Spleen (tissue), 11 donors: ENCODE data around the gene SAXO2. TPM values are rescaled to one million over a fixed set of nuclear protein-coding genes. Genes with fewer than 3 reads are reported as not detected.
A peak's percentile ranks its signal among the peaks of the same experiment; 100 is the strongest.
"Not testable (repeated sequence)": the region's sequence is repeated elsewhere in the genome, so short reads cannot be mapped to it uniquely, and the experiment has no call there.

Source experiments
- DNase-seq: peaks from one replicate; pipeline ENCODE4 v3.0.0-alpha.2; 2020
- H3K27ac ChIP-seq, 8 donors: fragments of 200-600 bp; sonication (generic) in 7 of 8; 1 replicate in 4 of 8; 2 replicates in 4 of 8; pipeline versions ENCODE4 v1.5.0 to v1.8.0; 2016 to 2021; ENCODE audit warnings: inconsistent platforms in 4 of 8, mild to moderate bottlenecking in 4 of 8, moderate library complexity in 1 of 8
- H3K27me3 ChIP-seq, 7 donors: fragments of 200-600 bp; sonication (generic) in 6 of 7; replicated peaks in 1 of 7; 1 replicate in 4 of 7; 2 replicates in 3 of 7; pipeline versions ENCODE4 v1.5.0 to v1.8.0; 2016 to 2021; ENCODE audit warnings: inconsistent platforms in 3 of 7, mild to moderate bottlenecking in 1 of 7
- H3K36me3 ChIP-seq, 6 donors: fragments of 200-600 bp; sonication (generic) in 5 of 6; 1 replicate in 4 of 6; 2 replicates in 2 of 6; pipeline versions ENCODE4 v1.5.0 to v1.8.0; 2016 to 2021; ENCODE audit warnings: inconsistent platforms in 2 of 6
- H3K4me1 ChIP-seq, 6 donors: fragments of 200-600 bp; sonication (generic) in 5 of 6; 1 replicate in 3 of 6; 2 replicates in 3 of 6; pipeline versions ENCODE4 v1.5.0 to v1.8.0; 2016 to 2021; ENCODE audit warnings: inconsistent platforms in 3 of 6
- H3K4me3 ChIP-seq, 8 donors: fragments of 200-600 bp; sonication (generic) in 7 of 8; 1 replicate in 4 of 8; 2 replicates in 4 of 8; pipeline versions ENCODE4 v1.5.0 to v1.8.0; 2016 to 2021; ENCODE audit warnings: inconsistent platforms in 4 of 8, mild to moderate bottlenecking in 4 of 8, moderate library complexity in 2 of 8
- H3K9me3 ChIP-seq, 8 donors: fragments of 200-600 bp; sonication (generic) in 7 of 8; 1 replicate in 4 of 8; 2 replicates in 4 of 8; pipeline versions ENCODE4 v1.5.0 to v1.8.0; 2016 to 2021; ENCODE audit warnings: inconsistent platforms in 4 of 8
- CTCF ChIP-seq, 11 experiments: fragments of 200-600 bp in 7 of 11; fragments of 450-650 bp in 4 of 11; sonication (generic) in 4 of 11; IDR thresholded peaks in 8 of 11; conservative IDR thresholded peaks in 3 of 11; 1 replicate in 7 of 11; 2 replicates in 4 of 11; pipeline versions ENCODE4 v1.4.0 to v1.8.0; 2016 to 2021; ENCODE audit warnings: antibody characterized with exemption in 11 of 11, inconsistent platforms in 4 of 11, mild to moderate bottlenecking in 1 of 11
- POLR2A ChIP-seq, 3 donors: fragments of 450-650 bp; IDR thresholded peaks; one replicate each; pipeline ENCODE4 v1.5.1; 2017; ENCODE audit warnings: antibody characterized with exemption in 3 of 3, mild to moderate bottlenecking in 1 of 3
- POLR2AphosphoS5 ChIP-seq, 3 donors: sonication (generic); formaldehyde crosslinking; IDR thresholded peaks; one replicate each; pipeline ENCODE4 v1.5.1; 2017; ENCODE audit warnings: antibody characterized with exemption in 3 of 3
- WGBS, 5 donors: extraction: QIAGEN DNeasy Blood & Tissue Kit in 3 of 5; methylation state at CpG; one replicate each; pipeline versions ENCODE4 v1.1.5 to v1.1.7; 2013 to 2018; 5-methylcytosine and 5-hydroxymethylcytosine counted together
- intact Hi-C: fragments of 100-400 bp; cut with DNase I; formaldehyde crosslinking; loops from one replicate; pipeline ENCODE4 v1.15.0; 2023; ENCODE audit warnings: low total_unique reads
- polyA plus RNA-seq, 3 donors: library from polyadenylated mRNA; stranded (reverse); fragments of 200-250 nt; gene quantifications; one replicate each; pipeline ENCODE4 v1.2.1, GENCODE V29; 2013
- total RNA-seq, 7 donors: library from RNA; depleted of rRNA in 3 of 7; stranded (reverse); fragments of >200 nt in 3 of 7; fragmentation: NEBNext Ultra II Directional in 4 of 7; extraction: Animal tissue kit (Norgen Biotek cat#: 25700) in 4 of 7; gene quantifications; one replicate each; pipeline versions ENCODE4 v1.1.0 to v1.2.1, GENCODE V29; 2016 to 2021
- donor health status: healthy with polysubstance abuse.
- donor health status: DM: no; HTN: no; CAD: no; lungs with moderate emphysema.
- donor health status: DM: no; HTN: no; CAD: no.
- donor health status: Bipolar disorder and iron deficiency.
- donor health status: healthy.
- donor health status: DM: no; HTN: no; CAD: no.
- donor health status: DM: yes; HTN: yes; CAD: no.

SAXO2 gene
- total and polyA plus RNA-seq, 10 donors, result 0.23 to 12.0 (median 1.8) TPM; not detected in 1

GRCh38 chr15:82315519-82316246, 53.1 kb downstream of the SAXO2 start:
- H3K27me3 ChIP-seq, result no peaks in the 10 kb centered on the region
- H3K36me3 ChIP-seq, result no peaks in the 10 kb centered on the region
- H3K4me1 ChIP-seq, result no peaks in the 10 kb centered on the region
- TF ChIP-seq POLR2AphosphoS5 (IDR thresholded peaks at IDR 0.05), result peak; percentile 16 to 46 (median 16)
- TF ChIP-seq POLR2A (IDR thresholded peaks at IDR 0.05), result no peak
- no peak overlapping the region for H3K27ac ChIP-seq
- WGBS, 5 donors, result 82 to 93% (median 90%) methylated on average over 11 to 24 of the region's 24 CpGs
- H3K9me3 ChIP-seq, result peaks cover 0 to 3% (median 0%) of the 10 kb centered on the region in 8 donors
- intact Hi-C loops, result no loop called here
- H3K4me3 ChIP-seq, result no peak overlapping the region
- peak; percentile 72 for DNase-seq

- WGBS, 5 donors, result 88 to 93% (median 93%) methylated on average over 11 to 23 of the region's 23 CpGs
- H3K4me3 ChIP-seq, H3K4me1 ChIP-seq, intact Hi-C loops, H3K36me3 ChIP-seq, H3K27ac ChIP-seq, H3K27me3 ChIP-seq, H3K9me3 ChIP-seq: not testable (repeated sequence)
- DNase-seq, result peak; percentile 73
These were observed 53.9 kb downstream of the SAXO2 start for GRCh38 chr15:82316247-82317090.

- intact Hi-C loops, result no loop called here
- 92 to 95% (median 94%) methylated on average over 9 to 12 of the region's 12 CpGs for WGBS, 5 donors
These were observed 54.5 kb downstream of the SAXO2 start for GRCh38 chr15:82317091-82317489.

GRCh38 chr15:82317516-82317915, 54.9 kb downstream of the SAXO2 start:
- peak; percentile 49 for DNase-seq
- intact Hi-C loops, H3K9me3 ChIP-seq, H3K27me3 ChIP-seq, H3K4me3 ChIP-seq, H3K27ac ChIP-seq, H3K4me1 ChIP-seq, H3K36me3 ChIP-seq: not testable (repeated sequence)
- WGBS, 5 donors, result 79 to 88% (median 86%) methylated on average over 7 of the region's 7 CpGs

More at GRCh38 chr15:82317091-82317489, 54.5 kb downstream of the SAXO2 start:
- no peak overlapping the region for H3K4me3 ChIP-seq
- no peaks in the 10 kb centered on the region for H3K36me3 ChIP-seq
- DNase-seq, result peak; percentile 72
- no peaks in the 10 kb centered on the region for H3K9me3 ChIP-seq
- H3K27me3 ChIP-seq, result no peaks in the 10 kb centered on the region
- H3K27ac ChIP-seq, result no peak overlapping the region
- TF ChIP-seq POLR2AphosphoS5 (IDR thresholded peaks at IDR 0.05) (no peak), POLR2A (IDR thresholded peaks at IDR 0.05) (no peak), CTCF (IDR thresholded peaks at IDR 0.05 in 8 of 11, conservative IDR thresholded peaks at IDR 0.05 in 3 of 11) (no peak)
- H3K4me1 ChIP-seq, result no peaks in the 10 kb centered on the region

- H3K4me3 ChIP-seq, H3K9me3 ChIP-seq, H3K36me3 ChIP-seq, H3K27me3 ChIP-seq, H3K27ac ChIP-seq, H3K4me1 ChIP-seq, intact Hi-C loops: not testable (repeated sequence)
- 86 to 96% (median 90%) methylated on average over 7 to 8 of the region's 8 CpGs for WGBS, 5 donors
- DNase-seq, result peak; percentile 61
These were observed 55.7 kb downstream of the SAXO2 start for GRCh38 chr15:82318281-82318680.

- 74 to 91% (median 86%) methylated on average over 4 to 16 of the region's 19 CpGs for WGBS, 5 donors
- H3K27ac ChIP-seq, intact Hi-C loops, H3K36me3 ChIP-seq, H3K27me3 ChIP-seq, H3K4me3 ChIP-seq, H3K9me3 ChIP-seq, H3K4me1 ChIP-seq: not testable (repeated sequence)
- peak; percentile 64 for DNase-seq
These were observed 57.1 kb downstream of the SAXO2 start for GRCh38 chr15:82319522-82320278.

- 64 to 100% (median 74%) methylated on average over 1 to 3 of the region's 6 CpGs; no CpG with 5 or more reads in 1 of the 5 donors for WGBS, 5 donors
- H3K27me3 ChIP-seq, H3K4me3 ChIP-seq, H3K36me3 ChIP-seq, H3K9me3 ChIP-seq, H3K27ac ChIP-seq, intact Hi-C loops, H3K4me1 ChIP-seq: not testable (repeated sequence)
- peak; percentile 58 for DNase-seq
These were observed 58.2 kb downstream of the SAXO2 start for GRCh38 chr15:82320861-82321260.

GRCh38 chr15:82322488-82322887, 59.9 kb downstream of the SAXO2 start:
- DNase-seq, H3K27me3 ChIP-seq, H3K36me3 ChIP-seq, H3K4me3 ChIP-seq, H3K27ac ChIP-seq, H3K9me3 ChIP-seq, intact Hi-C loops, H3K4me1 ChIP-seq: not testable (repeated sequence)
- 72 to 80% (median 73%) methylated on average over 2 to 5 of the region's 10 CpGs; no CpG with 5 or more reads in 2 of the 5 donors for WGBS, 5 donors

GRCh38 chr15:82324831-82325230, 62.2 kb downstream of the SAXO2 start:
- H3K27ac ChIP-seq, H3K4me1 ChIP-seq, H3K27me3 ChIP-seq, H3K9me3 ChIP-seq, intact Hi-C loops, H3K4me3 ChIP-seq, H3K36me3 ChIP-seq: not testable (repeated sequence)
- 84 to 91% (median 89%) methylated on average over 3 to 6 of the region's 6 CpGs for WGBS, 5 donors
- DNase-seq, result peak; percentile 19
